ENCODE results near the gene NACC1. TPM values are rescaled to one million over a fixed set of nuclear protein-coding genes. Genes with fewer than 3 reads are reported as not detected.

NACC1 gene
- total RNA-seq, 3 donors from 2014 or later: 42.2 to 58.9 (median 54.1) TPM

DNA sequence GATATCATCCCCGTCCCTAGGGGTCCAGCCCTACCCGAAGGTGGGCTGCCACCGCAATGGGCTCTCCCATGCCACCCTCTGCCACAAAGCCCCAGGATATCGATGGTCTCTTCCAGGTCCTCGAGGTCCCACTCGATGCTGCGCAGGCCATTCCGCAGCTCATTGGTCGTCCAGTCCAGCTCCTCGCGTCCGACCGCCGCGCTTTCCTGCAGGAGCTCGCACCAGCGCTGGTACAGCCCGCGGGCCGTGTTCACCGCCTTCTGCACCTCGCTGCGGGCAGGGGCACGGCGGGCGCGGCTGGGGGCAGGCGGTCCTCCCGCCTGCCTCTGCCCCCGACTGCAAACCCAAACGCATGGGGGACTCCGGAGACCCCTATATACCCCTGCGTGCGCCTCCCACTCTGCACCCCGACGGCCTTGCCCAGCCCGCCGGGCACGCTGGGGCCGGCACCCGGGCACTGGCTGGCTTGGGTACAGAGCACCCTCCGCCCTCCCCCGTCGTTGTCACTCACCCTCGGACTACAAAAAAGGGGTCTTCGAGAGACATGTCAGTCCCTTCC is 31.6 kb downstream of the NACC1 start:
- peaks cover 16% of the 10 kb centered on the region for H3K4me1 ChIP-seq (ENCODE audit: low read depth)
- intact Hi-C loops (cut with DNase I, micrococcal nuclease): no loop called here
- DNase-seq (peak in 2 of 3 donors; percentile 80 to 85), ATAC-seq (peak; percentile 4)
- no peak for TF ChIP-seq CTCF (IDR thresholded peaks at IDR 0.05)
- H3K9me3 ChIP-seq: no peaks in the 10 kb centered on the region
- H3K4me3 ChIP-seq: peak overlapping the region; percentile 56
- peaks cover 3% of the 10 kb centered on the region for H3K36me3 ChIP-seq (ENCODE audit: low read depth)

DNA sequence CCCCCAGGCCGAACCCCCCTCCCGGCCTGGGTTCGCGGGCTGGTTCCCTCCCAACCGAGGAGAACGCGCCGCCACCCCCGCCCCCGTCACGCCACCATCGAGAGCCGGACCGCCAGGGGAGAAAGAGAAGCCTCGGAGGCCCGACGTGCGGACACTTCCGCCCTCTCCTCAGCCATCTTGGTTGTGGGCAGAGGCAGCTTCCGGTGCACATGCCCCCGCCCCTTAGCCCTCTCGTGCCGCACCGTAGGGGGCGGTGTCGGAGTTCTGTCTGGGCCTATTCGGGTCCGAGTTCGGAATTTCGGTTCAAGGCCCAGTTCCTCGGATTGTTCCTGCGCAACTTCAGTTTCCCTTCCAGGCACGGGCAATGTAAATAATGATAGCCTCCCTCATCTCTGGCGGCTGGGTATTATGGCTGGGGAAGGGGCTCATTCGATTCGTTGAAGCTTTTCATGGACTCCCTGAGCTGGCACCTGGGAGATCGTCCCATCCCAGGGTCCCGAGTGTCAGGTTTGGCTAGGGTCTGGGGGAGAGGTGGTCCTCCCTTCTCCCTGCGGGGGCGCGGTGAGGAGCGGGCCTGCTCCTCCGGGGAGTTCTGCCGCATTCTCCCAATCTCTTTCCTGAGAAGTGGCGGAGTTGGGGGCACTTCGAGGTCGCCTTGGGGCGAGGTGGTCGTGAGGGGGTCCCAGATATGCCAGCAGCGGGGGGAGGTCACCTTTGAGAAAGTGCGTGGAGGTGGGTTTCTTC is 32.3 kb downstream of the NACC1 start, which contains the start of the genes IER2 and STX10:
Gene IER2 (plus strand): TSS at position 225 of the 744 bp plus-strand sequence. CDS start 2,776 bp downstream, outside the sequence.
Gene STX10 (minus strand): TSS at position 189 of the 744 bp plus-strand sequence. CDS start 202 bp downstream, outside the sequence.
- peak; percentile 68 for ATAC-seq
- peak; percentile 58 for TF ChIP-seq CTCF (IDR thresholded peaks at IDR 0.05)
- Histone ChIP-seq H3K4me3 (peak within 1 kb of the TSS; percentile 56), H3K9me3 (no peaks in the 10 kb centered on the region), H3K36me3 (ENCODE audit: low read depth) (peaks cover 3% of the 10 kb centered on the region), H3K4me1 (ENCODE audit: low read depth) (peaks cover 22% of the 10 kb centered on the region)
- intact Hi-C loops (cut with DNase I, micrococcal nuclease): no loop called here
- DNase-seq: peak; percentile 95 to 98 (median 96)

GRCh38 chr19:13150931-13151604 is 33.0 kb downstream of the NACC1 start:
- Histone ChIP-seq H3K4me3 (peak overlapping the region; percentile 56), H3K9me3 (no peaks in the 10 kb centered on the region), H3K36me3 (ENCODE audit: low read depth) (peaks cover 3% of the 10 kb centered on the region), H3K4me1 (ENCODE audit: low read depth) (peaks cover 29% of the 10 kb centered on the region)
- intact Hi-C loops (cut with DNase I, micrococcal nuclease): no loop called here
- peak in 2 of 3 donors; percentile 61 to 78 for DNase-seq
- no peak for ATAC-seq
- no peak for TF ChIP-seq CTCF (IDR thresholded peaks at IDR 0.05)

DNA sequence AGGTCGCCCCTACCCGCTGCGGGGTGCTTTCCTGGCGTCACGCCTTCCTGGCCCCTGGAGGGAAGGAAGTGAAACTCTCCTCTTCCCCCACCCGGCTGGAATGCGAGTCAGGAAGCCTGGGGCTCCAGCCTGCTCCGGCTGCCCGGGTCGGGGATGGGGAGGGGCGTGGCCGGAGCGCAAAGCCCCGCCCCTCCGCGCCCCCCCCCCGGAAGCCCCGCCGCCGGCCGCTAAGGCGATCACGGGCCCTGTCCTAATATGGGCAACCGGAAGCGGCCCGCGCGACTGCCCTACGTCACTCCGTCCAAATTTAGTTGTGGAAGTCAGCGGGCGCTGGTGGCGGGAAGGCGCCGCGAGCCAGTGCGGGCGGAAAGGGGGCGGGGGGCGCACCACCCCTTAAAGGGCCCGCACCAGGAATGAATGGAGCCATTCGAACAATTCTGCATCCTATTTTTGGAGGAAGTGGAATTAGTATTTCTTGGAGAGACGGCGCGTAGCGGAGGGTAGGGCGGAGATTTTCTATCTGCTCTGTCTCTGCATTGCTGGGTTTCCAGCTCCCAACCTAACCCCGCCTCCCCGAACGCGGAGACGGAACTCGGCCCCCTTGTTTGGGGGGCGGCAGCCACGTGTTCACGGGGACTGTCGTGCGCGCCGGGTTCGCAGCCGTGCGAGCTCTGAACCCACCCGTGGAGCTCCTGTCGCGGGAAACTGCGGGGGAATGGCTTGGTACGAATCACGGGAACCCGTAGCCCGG is 33.7 kb downstream of the NACC1 start:
- no peak for TF ChIP-seq CTCF (IDR thresholded peaks at IDR 0.05)
- Histone ChIP-seq H3K4me1 (ENCODE audit: low read depth) (peaks cover 29% of the 10 kb centered on the region), H3K9me3 (no peaks in the 10 kb centered on the region), H3K36me3 (ENCODE audit: low read depth) (peaks cover 3% of the 10 kb centered on the region), H3K4me3 (peak overlapping the region; percentile 97)
- ATAC-seq (peak; percentile 56), DNase-seq (peak; percentile 98 to 99 (median 98))
- intact Hi-C loops (cut with DNase I, micrococcal nuclease): no loop called here

DNA sequence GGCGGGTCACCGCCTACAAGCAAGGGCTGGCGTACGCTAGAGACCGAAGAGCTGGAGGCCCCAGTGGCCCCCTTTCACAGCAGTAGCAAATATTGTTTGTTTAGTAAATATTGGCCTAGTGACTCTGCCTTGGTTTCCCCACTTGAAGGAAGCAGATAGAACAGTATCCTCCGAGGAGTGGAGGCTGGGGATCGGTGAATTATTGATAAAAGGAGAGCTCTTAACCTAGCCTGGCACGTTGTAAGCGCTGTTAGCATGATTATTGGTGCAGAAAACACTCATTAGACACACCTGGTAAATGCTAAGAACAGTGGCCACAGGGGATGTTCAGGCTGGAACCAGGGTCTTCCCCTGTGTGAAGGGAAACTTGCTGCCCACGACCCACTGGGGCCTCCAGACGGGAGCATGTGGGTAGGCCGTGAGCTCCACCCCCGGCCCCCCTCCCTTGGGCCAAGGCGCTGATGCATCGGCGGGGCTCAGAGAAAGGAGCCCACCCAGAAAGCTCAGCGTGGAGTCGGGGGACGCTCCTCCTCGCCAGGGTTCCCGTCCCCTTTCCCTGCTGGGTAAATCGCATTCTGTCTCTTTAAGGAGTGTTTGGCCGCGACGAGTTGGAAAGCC is 34.4 kb downstream of the NACC1 start:
- peaks cover 27% of the 10 kb centered on the region for H3K4me1 ChIP-seq (ENCODE audit: low read depth)
- intact Hi-C loops (cut with DNase I, micrococcal nuclease): no loop called here
- TF ChIP-seq CTCF (IDR thresholded peaks at IDR 0.05): no peak

More for the DNA sequence above, 34.4 kb downstream of the NACC1 start:
- DNase-seq (no peak), ATAC-seq (peak; percentile 2)
- peak overlapping the region; percentile 97 for H3K4me3 ChIP-seq
- H3K9me3 ChIP-seq: no peaks in the 10 kb centered on the region
- peaks cover 3% of the 10 kb centered on the region for H3K36me3 ChIP-seq (ENCODE audit: low read depth)
